H1 (cell line): ENCODE results near the gene GSTA1. TPM values are rescaled to one million over a fixed set of nuclear protein-coding genes. Genes with fewer than 3 reads are reported as not detected.

Experiments used
- CTCF ChIA-PET: fragments of 300-600 bp; sonication (Branson Sonifier 250); formaldehyde crosslinking; loops from one replicate; lab custom pipeline; 2021; ENCODE audit not compliant: partially characterized antibody; lab: Charles Lee
- POLR2A ChIA-PET: fragments of 300-600 bp; sonication (Branson Sonifier 250); formaldehyde crosslinking; loops from one replicate; lab custom pipeline; 2021; ENCODE audit warnings: inconsistent platforms; ENCODE audit not compliant: partially characterized antibody; lab: Charles Lee
- DNase-seq, 2 experiments: peaks; one replicate each; pipeline versions ENCODE4 v3.0.0 to v3.0.0-alpha.2; 2010 to 2022; ENCODE audit warnings: low spot score in 2 of 2, low read depth in 1 of 2, mixed read lengths in 1 of 2
- FAIRE-seq: peaks from 2 replicates; lab custom pipeline; 2011; peaks lifted over from hg19 to GRCh38; lab: Jason Lieb, UNC
- H2AFZ ChIP-seq: 2 replicates; pipeline ENCODE4 v1.8.1; 2012; ENCODE audit warnings: low read length, inconsistent platforms
- H2AK5ac ChIP-seq: 2 replicates; pipeline ENCODE4 v1.6.1; 2013; ENCODE audit warnings: low read depth, low read length
- H2BK120ac ChIP-seq: replicated peaks from 2 replicates; pipeline ENCODE3; 2013; ENCODE audit warnings: low read depth, low read length, inconsistent platforms
- H2BK12ac ChIP-seq: 2 replicates; pipeline ENCODE4 v1.6.1; 2013; ENCODE audit warnings: low read depth, low read length
- H2BK15ac ChIP-seq: 2 replicates; pipeline ENCODE4 v1.6.1; 2013; ENCODE audit warnings: low read length
- H2BK20ac ChIP-seq: 2 replicates; pipeline ENCODE4 v1.6.1; 2013; ENCODE audit warnings: low read length
- H2BK5ac ChIP-seq: 2 replicates; pipeline ENCODE4 v1.6.1; 2013; ENCODE audit warnings: low read depth, low read length
- H3K14ac ChIP-seq: 2 replicates; pipeline ENCODE4 v1.6.1; 2013; ENCODE audit warnings: inconsistent platforms; ENCODE audit not compliant: insufficient read length
- H3K18ac ChIP-seq: 2 replicates; pipeline ENCODE4 v1.6.1; 2013; ENCODE audit warnings: low read length; ENCODE audit errors: extremely low read depth
- H3K23ac ChIP-seq: 2 replicates; pipeline ENCODE4 v1.6.1; 2013; ENCODE audit warnings: inconsistent platforms; ENCODE audit not compliant: insufficient read length
- H3K23me2 ChIP-seq: 2 replicates; pipeline ENCODE4 v1.6.1; 2013; ENCODE audit warnings: low read depth, low read length
- H3K27ac ChIP-seq: 2 replicates; pipeline ENCODE4 v1.6.1; 2011; ENCODE audit warnings: low read depth, low read length, inconsistent platforms
- H3K27me3 ChIP-seq, 4 experiments: replicated peaks in 1 of 4; 1 replicate in 1 of 4; 2 replicates in 3 of 4; pipeline versions ENCODE4 v1.6.1 to v1.8.1; 2011 to 2013; ENCODE audit warnings: low read length in 3 of 4, mild to moderate bottlenecking in 3 of 4, inconsistent platforms in 2 of 4, mixed read lengths in 2 of 4, moderate library complexity in 1 of 4; ENCODE audit not compliant: control insufficient read depth in 3 of 4, insufficient read depth in 3 of 4; ENCODE audit errors: extremely low read depth in 1 of 4
- H3K36me3 ChIP-seq, 4 experiments: 2 replicates each; pipeline versions ENCODE4 v1.6.1 to v1.8.1; 2011 to 2013; ENCODE audit warnings: mild to moderate bottlenecking in 4 of 4, low read length in 3 of 4, moderate library complexity in 2 of 4, control low read depth in 1 of 4, inconsistent platforms in 1 of 4; ENCODE audit not compliant: insufficient read depth in 4 of 4, control insufficient read depth in 2 of 4
- H3K4ac ChIP-seq: replicated peaks from 2 replicates; pipeline ENCODE3; 2013; ENCODE audit warnings: low read length, low read depth, mixed read lengths, inconsistent platforms; ENCODE audit not compliant: insufficient read length
- H3K4me1 ChIP-seq, 4 experiments: replicated peaks in 1 of 4; 1 replicate in 1 of 4; 2 replicates in 3 of 4; pipeline versions ENCODE4 v1.6.1 to v1.8.1; 2011 to 2013; ENCODE audit warnings: low read length in 3 of 4, inconsistent platforms in 2 of 4, mixed read lengths in 1 of 4; ENCODE audit not compliant: insufficient read depth in 4 of 4, control insufficient read depth in 3 of 4
- H3K4me2 ChIP-seq, 2 experiments: 2 replicates each; pipeline versions ENCODE4 v1.6.1 to v1.8.1; 2011 to 2013; ENCODE audit warnings: low read depth in 2 of 2, low read length in 2 of 2, control low read depth in 1 of 2, inconsistent platforms in 1 of 2, mild to moderate bottlenecking in 1 of 2; ENCODE audit not compliant: insufficient read depth in 1 of 2
- H3K4me3 ChIP-seq, 4 experiments: fragments of 200-600, 300-600 bp in 1 of 4; sonication (generic), shearing (Covaris generic), sonication (Bioruptor Twin) in 1 of 4; 2 replicates each; pipeline versions ENCODE4 v1.5.1 to v1.8.1; 2011 to 2016; ENCODE audit warnings: low read length in 4 of 4, low read depth in 3 of 4, control low read depth in 2 of 4, inconsistent platforms in 2 of 4, mild to moderate bottlenecking in 2 of 4, mixed read lengths in 1 of 4, moderate library complexity in 1 of 4; ENCODE audit not compliant: insufficient read depth in 2 of 4; ENCODE audit errors: extremely low read depth in 1 of 4
- H3K56ac ChIP-seq: replicated peaks from 2 replicates; pipeline ENCODE3; 2013; ENCODE audit warnings: low read depth, mild to moderate bottlenecking, mixed read lengths, low read length, inconsistent platforms; ENCODE audit not compliant: insufficient read length
- H3K79me1 ChIP-seq: 2 replicates; pipeline ENCODE4 v1.6.1; 2013; ENCODE audit warnings: low read depth, low read length, control low read depth
- H3K79me2 ChIP-seq, 2 experiments: 2 replicates each; pipeline versions ENCODE4 v1.6.1 to v1.8.1; 2012 to 2013; ENCODE audit warnings: low read length in 2 of 2, mild to moderate bottlenecking in 2 of 2, inconsistent platforms in 1 of 2; ENCODE audit not compliant: insufficient read depth in 2 of 2, control insufficient read depth in 1 of 2
- H3K9ac ChIP-seq, 4 experiments: replicated peaks in 1 of 4; 1 replicate in 1 of 4; 2 replicates in 3 of 4; pipeline versions ENCODE4 v1.6.1 to v1.8.1; 2011 to 2013; ENCODE audit warnings: low read depth in 3 of 4, low read length in 3 of 4, control low read depth in 2 of 4, mild to moderate bottlenecking in 2 of 4, moderate library complexity in 2 of 4, inconsistent platforms in 1 of 4; ENCODE audit errors: extremely low read depth in 1 of 4
- H3K9me3 ChIP-seq, 2 experiments: 2 replicates each; pipeline versions ENCODE4 v1.6.1 to v1.8.1; 2012 to 2013; ENCODE audit warnings: mild to moderate bottlenecking in 2 of 2, moderate library complexity in 2 of 2, control low read depth in 1 of 2, inconsistent platforms in 1 of 2, low read depth in 1 of 2, low read length in 1 of 2, mixed read lengths in 1 of 2; ENCODE audit not compliant: insufficient read depth in 2 of 2
- H4K20me1 ChIP-seq, 2 experiments: replicated peaks in 1 of 2; 2 replicates each; pipeline versions ENCODE3 to v1.8.1; 2011 to 2013; ENCODE audit warnings: inconsistent platforms in 2 of 2, low read length in 2 of 2, mild to moderate bottlenecking in 1 of 2; ENCODE audit not compliant: insufficient read depth in 2 of 2, control insufficient read depth in 1 of 2
- H4K5ac ChIP-seq: 2 replicates; pipeline ENCODE4 v1.6.1; 2013; ENCODE audit warnings: low read length, low read depth, mixed read lengths, inconsistent platforms; ENCODE audit not compliant: insufficient read length
- H4K8ac ChIP-seq: 2 replicates; pipeline ENCODE4 v1.8.0; 2013; ENCODE audit warnings: mild to moderate bottlenecking, moderate library complexity, low read length, inconsistent platforms; ENCODE audit not compliant: insufficient read depth; ENCODE audit errors: extremely low read depth
- H4K91ac ChIP-seq: replicated peaks from 2 replicates; pipeline ENCODE3; 2013; ENCODE audit warnings: low read length, mixed read lengths, inconsistent platforms; ENCODE audit not compliant: insufficient read length
- CBX5 ChIP-seq: fragments of 300-800, 300-1000 bp; sonication (generic); IDR thresholded peaks from 2 replicates; pipeline ENCODE4 v1.7.1; 2016; ENCODE audit warnings: antibody characterized with exemption, low read length, low read depth
- SP4 ChIP-seq: IDR thresholded peaks from 2 replicates; pipeline ENCODE4 v1.6.1; 2012; ENCODE audit warnings: low read length, inconsistent platforms
- TBP ChIP-seq: IDR thresholded peaks from 2 replicates; pipeline ENCODE4 v1.6.1; 2011; ENCODE audit warnings: low read depth, low read length, improper control_type of control experiment
- WGBS, 2 experiments: shearing (Covaris generic) in 1 of 2; methylation state at CpG; one replicate each; pipeline versions ENCODE4 v1.1.6 to v1.1.7; 2013 to 2015; ENCODE audit warnings: low lambda C conversion rate in 2 of 2, mixed read lengths in 2 of 2, inconsistent platforms in 1 of 2, low coverage in 1 of 2, missing lambda C conversion rate in 1 of 2; ENCODE audit not compliant: insufficient replicate concordance in 2 of 2, insufficient coverage in 1 of 2, insufficient read length in 1 of 2; ENCODE audit errors: extremely low coverage in 1 of 2, missing lambda C conversion rate in 1 of 2; 5-methylcytosine and 5-hydroxymethylcytosine counted together
- polyA plus RNA-seq, 7 experiments: library from polyadenylated mRNA; depleted of rRNA in 3 of 7; stranded (reverse) in 5 of 7; unstranded in 2 of 7; fragments of >200 nt in 5 of 7; fragments of 200-250 nt in 2 of 7; gene quantifications; 1 replicate in 5 of 7; 2 replicates in 1 of 7; 4 replicates in 1 of 7; pipeline versions ENCODE4 v1.2.1 to v1.2.3, GENCODE V29; 2011 to 2013; ENCODE audit warnings: missing spikeins in 2 of 7, mixed read lengths in 2 of 7
- total RNA-seq: library from RNA; stranded (reverse); fragmentation: NEBNext Ultra II Directional; extraction: Animal tissue kit (Norgen Biotek cat#: 25700); gene quantifications from 2 replicates; pipeline ENCODE4 v1.2.1, GENCODE V29; 2021

The GSTA1 gene
- total and polyA plus RNA-seq, 2 of the 8 experiments (the other 6 are each of a cell fraction or from before 2014, with no cell fraction given) = 0.08 TPM; not detected in 1

DNA sequence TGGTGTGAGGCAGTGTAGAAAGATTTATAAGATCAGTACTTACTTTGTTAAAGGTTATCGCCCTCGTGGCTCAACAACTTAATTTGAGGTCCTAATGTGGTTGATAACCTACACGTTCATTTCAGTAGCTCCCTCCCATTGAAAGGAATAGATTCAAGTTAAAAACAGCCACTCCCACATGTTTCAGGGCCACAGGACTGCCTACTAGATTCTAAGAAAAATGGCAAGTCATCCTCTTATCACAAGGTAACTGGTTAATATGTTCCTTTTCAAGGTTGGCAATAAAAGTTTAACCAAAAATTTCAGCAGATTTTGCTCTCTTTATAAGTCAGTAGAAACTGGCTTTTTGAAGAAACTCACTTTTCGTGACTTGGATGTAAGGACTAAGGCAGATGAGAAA lies 57.4 kb downstream of the GSTA1 start:
- no peak overlapping the region for H2BK12ac ChIP-seq
- no peaks in the 10 kb centered on the region for H3K79me1 ChIP-seq
- CTCF ChIA-PET = interaction anchor here (1.1 kb wide), 1 partner anchor 22 kb away, joined by 4 read pairs; no protein-coding TSS in a partner anchor
- H3K9me3 ChIP-seq = peaks cover 3 to 8% of the 10 kb centered on the region in 2 experiments; a peak in 3 of 4 replicates
- H3K56ac ChIP-seq = no peak overlapping the region
- no peak overlapping the region for H2BK15ac ChIP-seq
- DNase-seq = no peak
- H3K14ac ChIP-seq = no peak overlapping the region
- POLR2A ChIA-PET = no interaction called here
- no peak overlapping the region for H2BK120ac ChIP-seq
- TF ChIP-seq CBX5 = no peak
- TF ChIP-seq SP4 = no peak
- no peak for TF ChIP-seq TBP
- TF ChIP-seq, all 59 proteins: peak for 0
- H4K91ac ChIP-seq = no peak overlapping the region
- no peak overlapping the region for H4K8ac ChIP-seq
- H3K4ac ChIP-seq = no peak overlapping the region
- no peaks in the 10 kb centered on the region for H4K20me1 ChIP-seq
- no peak overlapping the region for H3K27ac ChIP-seq
- no peak overlapping the region for H4K5ac ChIP-seq
- no peak overlapping the region for H3K23ac ChIP-seq
- peaks cover 0 to 6% (median 4%) of the 10 kb centered on the region in 4 experiments; a peak in 4 of 7 replicates for H3K4me1 ChIP-seq
- no peaks in the 10 kb centered on the region for H3K23me2 ChIP-seq
- no peaks in the 10 kb centered on the region for H3K27me3 ChIP-seq
- H3K36me3 ChIP-seq = no peaks in the 10 kb centered on the region
- H3K79me2 ChIP-seq = no peaks in the 10 kb centered on the region
- no peak overlapping the region for H2AK5ac ChIP-seq
- WGBS, 2 experiments = 92% methylated on average over 4 of the region's 4 CpGs; no CpG with 5 or more reads in 1 of the 2 experiments
- H3K4me2 ChIP-seq = no peak overlapping the region
- no peak overlapping the region for H3K9ac ChIP-seq
- H2BK20ac ChIP-seq = no peak overlapping the region
- H3K18ac ChIP-seq = no peak overlapping the region
- H2AFZ ChIP-seq = no peak overlapping the region
- H3K4me3 ChIP-seq = no peak overlapping the region
- no peak overlapping the region for H2BK5ac ChIP-seq
- FAIRE-seq = no peak
